ENCODE data around the gene DAGLB.

- no peak for TF ChIP-seq POLR2A (IDR thresholded peaks at IDR 0.05)
- no peak for TF ChIP-seq CTCF (IDR thresholded peaks at IDR 0.05)
- no peak for TF ChIP-seq POLR2AphosphoS5 (IDR thresholded peaks at IDR 0.05)
Observed at GRCh38 chr7:6398943-6399342, 48.8 kb downstream of the DAGLB start.
